Amygdala (tissue), 56 donors: ENCODE data around the gene REG4.
A peak's percentile ranks its signal among the peaks of the same experiment; 100 is the strongest.
"Not testable (repeated sequence)": the region's sequence is repeated elsewhere in the genome, so short reads cannot be mapped to it uniquely, and the experiment has no call there.

Experiments
- DNase-seq, 56 donors: peaks; one replicate each; lab custom pipeline; 2025; lab: John Stamatoyannopoulos, UW

Gene REG4

GRCh38 chr1:119808972-119809550, 2.2 kb downstream of the REG4 start:
- DNase-seq = peak in 43 of 56 donors; percentile 3 to 79 (median 32)

GRCh38 chr1:119808491-119808890, 2.8 kb downstream of the REG4 start:
- no peak for DNase-seq

GRCh38 chr1:119806489-119806888, 4.8 kb downstream of the REG4 start:
- DNase-seq = no peak

- no peak for DNase-seq
These were observed 5.5 kb downstream of the REG4 start for GRCh38 chr1:119805746-119806145.

GRCh38 chr1:119805247-119805646, 6.0 kb downstream of the REG4 start:
- DNase-seq = no peak

- DNase-seq = no peak
These were observed 11.6 kb downstream of the REG4 start for GRCh38 chr1:119799599-119800177.

- DNase-seq = no peak
These were observed 12.3 kb downstream of the REG4 start for GRCh38 chr1:119799003-119799402.

GRCh38 chr1:119797606-119798005, 13.7 kb downstream of the REG4 start:
- no peak for DNase-seq

- DNase-seq = no peak
These were observed 14.1 kb downstream of the REG4 start for GRCh38 chr1:119797162-119797561.

- DNase-seq = no peak
These were observed 15.7 kb downstream of the REG4 start for GRCh38 chr1:119795261-119796200.

- DNase-seq = no peak
These were observed 16.4 kb downstream of the REG4 start for GRCh38 chr1:119794876-119795240.

GRCh38 chr1:119794230-119794875, 16.9 kb downstream of the REG4 start:
- no peak for DNase-seq

GRCh38 chr1:119791377-119791776, 19.9 kb downstream of the REG4 start:
- DNase-seq = no peak

- DNase-seq = no peak
These were observed 20.6 kb downstream of the REG4 start for GRCh38 chr1:119790451-119791198.

GRCh38 chr1:119787776-119788175, 23.5 kb downstream of the REG4 start:
- DNase-seq = no peak

GRCh38 chr1:119786473-119787050, 24.7 kb downstream of the REG4 start:
- DNase-seq = not testable (repeated sequence)

GRCh38 chr1:119786046-119786445, 25.2 kb downstream of the REG4 start:
- not testable (repeated sequence) for DNase-seq

- no peak for DNase-seq
These were observed 27.0 kb downstream of the REG4 start for GRCh38 chr1:119784191-119784781.

GRCh38 chr1:119783354-119784185, 27.7 kb downstream of the REG4 start:
- DNase-seq = no peak
